SW480 (cell line): ENCODE results near the gene SPOCK2.
A peak's percentile ranks its signal among the peaks of the same experiment; 100 is the strongest.
"Not testable (repeated sequence)": the region's sequence is repeated elsewhere in the genome, so short reads cannot be mapped to it uniquely, and the experiment has no call there.

ENCODE experiments used
- DNase-seq: peaks from one replicate; pipeline ENCODE4 v3.0.0-alpha.2; 2016; ENCODE audit warnings: low spot score

SPOCK2 gene

GRCh38 chr10:72087969-72088888, at the start of gene SPOCK2:
Gene SPOCK2 (minus strand): TSS chr10:72088551. CDS start chr10:72088328, 223 bp downstream.
- DNase-seq = no peak

GRCh38 chr10:72137583-72137982, 49.2 kb upstream of the SPOCK2 start:
- no peak for DNase-seq

- not testable (repeated sequence) for DNase-seq
Measured at GRCh38 chr10:72136225-72136624, 47.9 kb upstream of the SPOCK2 start.

- DNase-seq = no peak
Measured at GRCh38 chr10:72134785-72135767, 46.7 kb upstream of the SPOCK2 start.

GRCh38 chr10:72133517-72133916, 45.2 kb upstream of the SPOCK2 start:
- peak; percentile 58 for DNase-seq

DNA sequence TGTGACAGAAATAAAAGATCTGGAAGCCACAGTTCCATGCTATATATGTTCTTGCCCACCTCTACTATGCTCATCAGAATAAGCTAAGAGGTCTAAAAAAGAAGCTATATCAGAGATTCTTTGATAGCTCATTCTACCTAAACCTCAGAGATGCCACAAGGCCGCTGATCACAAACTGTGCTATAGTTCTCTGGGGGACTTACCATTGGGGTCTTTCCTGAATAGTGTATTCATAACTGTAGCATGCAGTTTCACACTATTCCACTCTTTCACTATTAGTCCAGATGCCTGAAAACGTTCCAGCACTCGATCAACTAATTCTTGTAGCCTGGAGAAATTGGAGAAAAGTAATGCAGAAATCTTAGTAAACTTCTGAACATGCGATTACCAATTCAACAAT, 44.5 kb upstream of the SPOCK2 start:
- no peak for DNase-seq

DNA sequence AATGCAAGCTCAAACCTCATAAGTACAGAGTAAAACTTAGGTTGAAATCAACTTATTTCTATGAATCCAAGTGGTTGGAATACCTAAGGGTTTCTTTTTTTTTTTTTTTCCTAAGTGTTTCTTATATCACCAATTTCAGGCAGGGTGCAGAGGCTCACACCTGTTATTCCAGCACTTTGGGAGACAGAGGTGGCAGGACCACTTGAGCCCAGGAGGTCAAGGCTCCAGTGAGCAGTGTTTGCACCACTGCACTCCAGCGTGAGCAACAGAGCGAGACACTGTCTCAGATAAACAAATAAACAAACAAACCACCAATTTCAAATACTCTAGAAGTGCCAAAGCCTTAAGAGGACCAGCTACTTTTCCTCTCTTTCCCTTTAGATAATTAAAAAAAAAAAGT, 39.2 kb upstream of the SPOCK2 start:
- no peak for DNase-seq

DNA sequence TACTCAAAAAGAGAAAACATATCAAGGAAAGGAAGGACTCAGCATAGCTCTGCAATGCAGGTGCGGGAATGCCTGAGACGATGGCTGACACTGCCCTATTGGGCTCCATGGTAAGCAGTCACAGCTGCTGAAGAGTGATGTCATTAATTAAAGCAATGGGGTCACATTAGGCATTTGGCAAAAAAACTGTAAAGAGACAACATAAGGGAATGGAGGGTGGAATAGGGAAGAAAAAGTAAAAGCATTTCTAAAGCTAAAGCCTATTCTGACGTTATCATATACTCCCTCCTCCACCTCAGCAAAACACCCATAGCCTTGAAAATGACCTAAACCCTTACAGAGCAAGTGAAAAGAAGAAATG, 38.5 kb upstream of the SPOCK2 start:
- no peak for DNase-seq

- peak; percentile 25 for DNase-seq
Measured at GRCh38 chr10:72126184-72126871, 38.0 kb upstream of the SPOCK2 start.

DNA sequence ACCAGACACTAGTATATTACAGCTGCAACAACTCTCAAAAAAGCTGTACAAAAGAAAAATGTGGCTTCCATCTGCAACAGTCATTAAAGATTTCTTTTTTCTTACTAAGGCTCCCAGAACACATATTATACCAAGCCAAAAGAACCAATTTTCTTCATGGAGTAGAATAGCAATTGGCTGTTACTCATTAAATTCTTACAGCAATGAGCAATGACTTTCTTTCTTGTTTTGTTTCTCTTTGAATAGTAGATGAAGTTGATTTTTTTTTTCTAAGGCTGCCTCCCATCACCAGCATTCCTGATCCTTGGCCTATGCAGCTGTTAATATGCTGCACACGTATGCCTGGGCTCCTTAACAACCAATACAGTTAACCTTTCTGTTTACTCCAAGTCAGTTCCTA, 36.6 kb upstream of the SPOCK2 start:
- no peak for DNase-seq

GRCh38 chr10:72124381-72124780, 36.0 kb upstream of the SPOCK2 start:
- DNase-seq = no peak

DNA sequence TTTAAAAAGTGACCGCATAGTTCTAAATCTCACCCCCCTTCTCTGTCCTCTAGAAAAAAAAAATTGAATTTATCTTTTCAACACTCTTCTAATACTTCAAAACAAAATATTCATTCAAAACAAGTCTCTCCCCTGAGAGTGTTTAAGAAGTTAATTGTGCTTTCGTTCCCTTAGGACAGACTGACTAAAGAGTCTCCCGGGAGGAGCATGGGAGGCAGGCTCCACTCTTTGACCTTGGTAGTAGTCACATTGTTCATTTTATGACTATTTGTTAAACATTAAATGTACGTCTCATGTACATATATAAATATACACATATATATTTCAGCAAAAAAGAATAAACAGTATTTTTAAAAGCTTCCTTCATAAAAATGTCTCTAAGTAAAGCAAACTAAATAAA, 35.3 kb upstream of the SPOCK2 start:
- DNase-seq = no peak

DNA sequence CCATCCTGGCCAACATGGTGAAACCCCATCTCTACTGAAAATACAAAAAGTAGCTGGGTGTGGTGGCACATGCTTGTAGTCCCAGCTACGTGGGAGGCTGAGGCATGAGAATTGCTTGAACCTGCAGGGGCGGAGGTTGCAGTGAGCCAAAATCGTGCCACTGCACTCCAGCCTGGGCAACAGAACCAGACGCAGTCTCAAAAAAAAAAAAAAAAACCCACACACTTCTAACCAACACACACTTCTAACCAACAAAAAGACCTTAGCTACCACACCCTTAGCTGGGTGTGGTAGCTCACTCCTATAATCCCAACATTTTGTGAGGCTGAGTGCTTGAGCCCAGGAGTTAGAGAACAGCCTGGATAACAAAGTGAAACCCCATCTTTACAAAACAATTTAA, 33.9 kb upstream of the SPOCK2 start:
- no peak for DNase-seq

DNA sequence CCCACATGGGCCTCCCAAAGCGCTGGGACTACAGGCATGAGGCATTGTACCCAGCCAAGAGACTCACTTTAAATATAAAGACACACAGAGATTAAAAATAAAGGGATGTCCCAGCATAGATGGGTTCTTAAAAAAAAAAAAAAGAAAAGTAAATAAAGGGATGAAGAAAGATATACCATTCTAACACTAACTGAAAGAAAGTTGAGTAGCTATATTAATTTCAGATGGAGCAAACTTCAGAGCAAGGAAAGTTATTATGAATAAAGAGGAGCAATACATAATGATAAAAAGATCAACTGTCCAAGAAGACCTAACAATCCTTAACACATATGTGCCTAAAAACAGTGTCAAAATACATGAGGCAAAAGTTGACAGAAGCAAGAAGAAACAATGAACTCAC, 33.0 kb upstream of the SPOCK2 start:
- no peak for DNase-seq

DNA sequence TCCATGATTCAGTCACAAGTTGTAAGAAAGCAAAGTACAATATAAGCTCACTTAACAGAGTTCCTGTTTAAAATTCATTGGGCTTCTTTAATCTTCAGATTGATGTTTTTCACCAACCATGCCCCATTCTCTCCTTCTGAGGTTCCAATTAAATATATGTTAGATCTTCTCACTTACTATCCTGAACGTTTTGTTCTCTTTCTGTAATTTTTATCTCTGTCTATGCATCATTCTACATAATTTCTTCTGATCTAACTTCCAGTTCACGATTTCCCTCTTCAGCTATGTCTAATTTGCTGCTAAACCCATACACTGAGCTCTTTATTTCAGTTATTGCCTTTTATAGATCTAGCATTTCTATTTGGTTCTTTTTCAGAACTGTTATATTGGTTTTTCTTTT, 28.0 kb upstream of the SPOCK2 start:
- no peak for DNase-seq

GRCh38 chr10:72114706-72115450, 26.5 kb upstream of the SPOCK2 start:
- DNase-seq = no peak

DNA sequence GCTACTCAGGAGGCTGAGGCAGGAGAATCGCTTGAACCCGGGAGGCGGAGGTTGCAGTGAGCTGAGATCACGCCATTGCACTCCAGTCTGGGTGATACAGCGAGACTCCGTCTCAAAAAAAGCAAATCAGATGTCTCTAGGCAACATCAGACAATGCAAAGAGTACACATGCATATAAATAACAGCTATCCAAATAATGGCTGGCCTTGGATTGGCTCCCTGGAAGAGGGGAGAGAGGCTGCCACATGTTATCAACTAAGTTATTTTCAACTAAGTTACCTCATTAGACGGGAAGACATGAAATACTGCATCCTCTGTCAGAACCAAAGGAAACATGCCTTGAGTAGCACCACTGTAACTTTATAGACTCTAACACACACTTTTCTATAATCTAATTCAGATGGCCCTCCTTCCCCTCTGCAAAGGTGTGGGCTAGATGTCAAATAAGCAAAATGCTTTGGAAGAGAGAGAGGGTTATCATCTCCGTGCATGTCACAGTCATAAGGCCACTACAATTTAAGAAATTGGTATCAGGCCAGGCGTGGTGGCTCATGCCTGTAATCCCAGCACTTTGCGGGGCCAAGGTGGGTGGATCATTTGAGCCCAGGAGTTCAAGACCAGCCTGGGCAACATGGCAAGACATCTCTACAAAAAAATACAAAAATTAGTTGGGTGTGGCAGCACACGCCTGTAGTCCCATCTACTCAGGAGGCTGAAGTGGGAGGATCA, 22.5 kb upstream of the SPOCK2 start:
- DNase-seq = no peak

GRCh38 chr10:72109636-72110157, 21.3 kb upstream of the SPOCK2 start:
- DNase-seq = no peak

GRCh38 chr10:72108830-72109635, 20.7 kb upstream of the SPOCK2 start:
- no peak for DNase-seq

GRCh38 chr10:72108004-72108370, 19.6 kb upstream of the SPOCK2 start:
- DNase-seq = not testable (repeated sequence)
